HG03108 (cell line): ENCODE measurements around the gene NISCH.

Experiments
- ATAC-seq: cut with Tn5 transposase; IDR thresholded peaks from one replicate; pipeline ENCODE4 v1.9.1; 2021; ENCODE audit warnings: moderate library complexity; ENCODE audit not compliant: unreplicated experiment

Gene NISCH

GRCh38 chr3:52509753-52510328 lies 54.4 kb downstream of the NISCH start:
- no peak for ATAC-seq

- ATAC-seq: no peak
These were observed 56.1 kb downstream of the NISCH start for GRCh38 chr3:52511509-52511908.

- no peak for ATAC-seq
These were observed 56.7 kb downstream of the NISCH start for GRCh38 chr3:52512105-52512504.

- ATAC-seq: no peak
These were observed 57.3 kb downstream of the NISCH start for GRCh38 chr3:52512727-52513126.

GRCh38 chr3:52513281-52513680 lies 57.9 kb downstream of the NISCH start:
- no peak for ATAC-seq

- no peak for ATAC-seq
These were observed 59.2 kb downstream of the NISCH start for GRCh38 chr3:52514576-52514975.

- ATAC-seq: no peak
These were observed 59.8 kb downstream of the NISCH start for GRCh38 chr3:52515192-52515591.

- no peak for ATAC-seq
These were observed 61.2 kb downstream of the NISCH start for GRCh38 chr3:52516509-52517195.

GRCh38 chr3:52517796-52518722 lies 62.7 kb downstream of the NISCH start:
- no peak for ATAC-seq

GRCh38 chr3:52518723-52519444 lies 63.5 kb downstream of the NISCH start:
- ATAC-seq: no peak

- no peak for ATAC-seq
These were observed 64.2 kb downstream of the NISCH start for GRCh38 chr3:52519445-52520140.

GRCh38 chr3:52520141-52520667 lies 64.8 kb downstream of the NISCH start:
- no peak for ATAC-seq

- no peak for ATAC-seq
These were observed 65.5 kb downstream of the NISCH start for GRCh38 chr3:52520716-52521487.

- no peak for ATAC-seq
These were observed 66.1 kb downstream of the NISCH start for GRCh38 chr3:52521488-52521824.

GRCh38 chr3:52521881-52522650 lies 66.7 kb downstream of the NISCH start:
- ATAC-seq: no peak

GRCh38 chr3:52522651-52523251 lies 67.3 kb downstream of the NISCH start:
- no peak for ATAC-seq

- ATAC-seq: no peak
These were observed 68.2 kb downstream of the NISCH start for GRCh38 chr3:52523386-52524257.
